GM19238 (cell line): ENCODE measurements around the gene GSK3A.

ENCODE experiments used
- DNase-seq: peaks from one replicate; pipeline ENCODE4 v3.0.0; 2011; ENCODE audit warnings: low spot score; ENCODE audit not compliant: insufficient read length

Gene GSK3A

DNA sequence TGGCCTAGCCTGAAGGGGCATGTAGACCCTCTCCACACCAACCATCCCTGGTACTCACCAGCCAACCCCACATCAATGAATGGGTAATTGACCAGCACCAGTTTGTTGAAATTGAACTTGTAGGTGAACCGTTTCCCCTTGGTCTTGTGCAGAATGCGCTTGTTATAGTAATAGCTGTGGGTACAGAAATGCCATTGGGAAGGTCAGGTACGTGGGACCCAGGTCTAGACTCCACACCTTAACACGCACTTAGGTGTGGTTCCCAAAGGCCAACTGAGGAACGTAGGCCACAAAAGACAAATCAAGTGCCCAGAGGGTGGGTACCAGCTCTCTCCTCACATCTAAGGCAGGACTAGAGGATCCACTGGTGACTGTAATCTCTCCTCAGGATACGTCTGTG lies 7.4 kb upstream of the GSK3A start:
- DNase-seq = no peak

DNA sequence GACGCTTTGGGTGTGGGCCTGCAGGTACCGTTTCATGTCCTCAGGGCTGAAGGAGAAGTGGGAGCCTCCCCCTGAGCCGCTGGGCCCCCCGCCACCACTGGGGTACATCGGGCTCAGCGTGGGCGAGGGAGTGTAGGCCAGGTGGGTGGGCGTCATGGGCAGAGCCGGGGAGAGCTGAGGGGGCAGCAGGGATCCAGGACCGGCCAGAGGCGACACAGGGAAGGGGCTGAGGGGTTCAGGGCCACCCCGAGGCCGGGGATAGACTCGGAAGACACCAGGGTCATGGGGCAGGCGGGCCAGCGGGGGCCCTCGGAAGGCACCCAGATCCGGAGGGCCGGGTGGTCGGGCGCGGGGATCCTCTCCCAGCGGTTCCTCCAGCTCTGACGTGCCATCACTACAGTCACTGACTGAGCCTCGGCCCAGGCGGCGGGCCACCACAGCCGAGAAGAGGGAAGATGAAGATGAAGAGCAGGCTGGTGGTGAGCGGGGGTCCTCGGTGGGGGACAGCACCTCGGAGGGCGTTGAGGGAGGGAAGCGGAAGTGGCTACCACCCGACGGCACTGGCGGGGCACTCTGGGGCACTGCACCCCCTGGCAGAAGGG lies 6.8 kb upstream of the GSK3A start:
- no peak for DNase-seq

DNA sequence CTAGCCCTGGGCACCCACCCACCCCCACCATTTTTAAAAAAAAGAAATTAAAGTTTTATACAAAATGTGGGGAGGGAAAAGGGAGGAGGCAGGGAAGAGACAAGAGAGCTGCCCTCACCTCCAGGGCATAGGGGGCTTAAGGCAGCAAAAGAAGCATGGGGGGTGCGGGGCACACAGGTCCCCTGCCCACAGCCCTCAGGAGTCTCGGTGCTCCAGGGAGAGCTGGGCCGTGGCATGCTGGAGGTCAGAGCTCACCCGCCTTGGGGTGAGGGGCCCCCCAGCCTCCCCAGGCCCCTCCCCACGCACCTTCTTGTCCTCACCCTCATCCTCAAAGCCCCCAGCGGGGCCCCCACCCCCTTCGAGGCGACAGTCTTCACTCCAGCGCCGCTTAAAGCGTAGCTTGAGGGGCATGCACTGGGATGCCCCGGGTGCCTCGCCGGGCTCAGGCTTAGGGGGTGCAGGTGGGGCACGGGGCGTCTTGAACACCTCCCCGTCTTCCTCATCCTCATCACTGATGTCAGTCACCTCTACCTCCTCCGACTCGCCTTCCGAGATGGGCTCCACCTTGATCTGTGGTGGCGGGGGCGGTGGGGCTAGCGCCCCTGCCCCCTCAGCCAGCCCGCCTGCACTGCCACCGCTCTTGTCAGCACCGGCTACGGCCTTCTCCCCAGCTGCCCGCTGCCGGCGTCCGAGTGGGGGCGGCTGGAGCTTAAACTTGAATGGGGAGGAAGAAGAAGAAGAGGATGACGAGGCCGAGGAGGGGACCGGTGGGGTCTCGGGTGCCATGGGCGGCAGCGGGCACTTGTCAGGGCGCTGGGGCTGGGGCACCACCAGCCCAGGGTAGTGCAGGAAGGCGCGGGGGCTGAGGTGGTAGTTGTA lies 6.1 kb upstream of the GSK3A start:
- no peak for DNase-seq

DNA sequence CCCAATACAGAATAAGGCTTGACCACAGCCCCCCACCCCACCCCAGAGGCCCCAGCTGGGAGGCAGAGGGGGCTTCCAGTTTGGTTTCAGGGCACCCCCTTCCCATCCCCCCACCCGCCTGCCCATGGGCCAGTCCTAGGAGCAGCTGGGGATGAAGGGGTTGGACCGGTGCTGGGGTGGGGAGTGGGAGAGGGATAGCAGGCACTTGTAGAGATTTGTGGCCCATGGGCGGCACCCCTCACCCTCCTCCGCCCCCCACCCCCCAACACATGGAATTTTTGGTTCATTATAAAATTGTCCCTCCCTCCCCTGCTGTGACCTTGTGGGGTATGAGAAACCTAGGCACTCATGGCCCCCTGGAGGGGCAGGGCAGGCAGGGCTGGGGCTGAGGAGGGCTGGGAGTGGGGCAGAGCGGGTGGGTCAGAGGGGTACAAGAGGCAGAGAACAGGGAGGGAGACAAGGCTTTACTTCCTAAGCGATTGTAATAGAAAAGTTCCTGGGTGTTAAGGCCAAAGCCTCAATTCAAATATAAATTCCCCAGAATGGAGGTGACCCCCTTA lies 5.3 kb upstream of the GSK3A start:
- DNase-seq = no peak

DNA sequence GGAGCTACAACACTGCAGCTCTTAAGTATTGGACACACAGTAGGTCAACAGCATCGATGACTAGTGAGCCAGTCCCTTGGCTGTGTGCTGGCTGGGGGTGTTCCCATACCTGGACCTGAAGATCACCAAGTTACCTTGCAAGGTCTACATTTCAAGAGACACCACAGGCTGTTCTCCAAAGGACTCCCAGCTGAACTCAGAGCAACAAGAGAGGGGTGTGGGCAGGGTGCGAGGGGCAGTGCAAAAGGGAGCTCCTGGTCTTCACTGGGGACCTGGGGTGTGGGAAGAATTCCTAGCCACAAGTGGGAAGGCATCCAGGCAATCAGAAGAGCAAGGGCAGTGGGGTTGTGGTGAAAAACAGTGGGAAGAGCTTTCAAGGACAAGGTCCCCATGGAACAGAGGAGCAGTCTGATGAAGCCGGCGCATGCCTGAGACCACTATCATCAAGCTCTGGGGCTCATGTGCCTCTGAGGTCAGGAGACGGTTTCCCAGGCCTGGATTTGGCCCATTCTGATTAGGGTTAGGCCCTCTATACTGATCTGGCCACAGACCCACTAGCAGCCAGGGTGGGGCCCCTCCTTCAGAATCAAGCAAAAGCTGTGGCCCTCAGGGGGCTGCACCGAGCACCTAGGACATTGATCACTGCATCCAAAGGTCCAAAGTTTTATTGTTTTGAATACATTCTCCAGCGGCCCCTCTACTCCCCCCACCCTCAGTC lies 4.7 kb upstream of the GSK3A start:
- DNase-seq = no peak

DNA sequence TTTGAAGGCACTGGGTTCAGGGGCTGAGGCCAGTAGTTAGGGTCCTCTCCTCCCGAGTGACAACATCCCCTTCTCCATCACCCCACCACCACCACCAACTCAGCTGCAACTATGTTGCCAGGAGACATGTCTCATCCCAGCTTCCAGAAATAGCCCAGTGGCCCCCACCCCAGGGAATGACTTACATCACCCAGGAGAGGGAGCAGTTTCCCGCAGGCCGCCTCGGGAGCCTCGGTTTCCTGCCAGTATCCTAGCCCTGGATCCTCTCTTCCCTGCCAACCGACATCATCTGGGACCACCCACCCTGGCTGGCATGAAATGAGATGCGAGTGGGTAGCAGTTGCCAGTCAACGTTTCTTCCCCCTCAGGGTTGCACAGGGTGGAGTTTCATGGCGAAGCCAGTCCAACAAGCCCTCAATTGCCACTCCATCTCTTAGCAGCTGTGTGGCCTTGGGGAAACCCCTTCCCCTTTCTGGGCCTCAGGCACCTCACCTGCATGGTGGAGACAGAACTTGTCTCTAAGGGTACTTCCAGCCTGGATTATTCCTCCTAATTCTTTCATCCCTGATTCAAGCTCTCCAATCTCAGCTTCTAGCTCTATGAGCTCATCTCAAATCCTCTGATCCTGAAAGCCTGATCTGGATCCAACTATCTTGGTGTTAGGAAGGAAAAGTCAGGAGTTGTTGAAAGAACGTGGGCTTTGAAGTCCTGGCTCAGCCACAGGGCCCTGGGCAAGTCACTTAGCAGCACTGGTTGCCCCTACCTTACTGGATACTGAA lies 3.9 kb upstream of the GSK3A start:
- DNase-seq = no peak

DNA sequence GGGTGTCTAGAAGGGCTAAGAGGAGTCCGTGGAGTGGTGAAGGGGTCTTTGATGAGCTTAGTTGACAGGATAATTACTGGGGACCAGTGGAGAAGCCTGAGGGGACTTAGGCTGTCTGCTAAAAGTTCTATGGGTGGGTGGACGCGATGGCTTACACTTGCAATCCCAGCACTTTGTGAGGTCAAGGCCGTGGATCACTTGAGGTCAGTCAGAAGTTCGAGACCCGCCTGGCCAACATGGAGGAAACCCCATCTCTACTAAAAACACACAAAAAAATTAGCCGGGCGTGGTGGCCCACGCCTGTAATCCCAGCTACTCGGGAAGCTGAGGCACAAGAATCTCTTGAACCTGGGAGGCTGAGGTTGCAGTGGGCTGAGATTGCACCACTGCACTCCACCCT lies 2.8 kb upstream of the GSK3A start:
- no peak for DNase-seq

DNA sequence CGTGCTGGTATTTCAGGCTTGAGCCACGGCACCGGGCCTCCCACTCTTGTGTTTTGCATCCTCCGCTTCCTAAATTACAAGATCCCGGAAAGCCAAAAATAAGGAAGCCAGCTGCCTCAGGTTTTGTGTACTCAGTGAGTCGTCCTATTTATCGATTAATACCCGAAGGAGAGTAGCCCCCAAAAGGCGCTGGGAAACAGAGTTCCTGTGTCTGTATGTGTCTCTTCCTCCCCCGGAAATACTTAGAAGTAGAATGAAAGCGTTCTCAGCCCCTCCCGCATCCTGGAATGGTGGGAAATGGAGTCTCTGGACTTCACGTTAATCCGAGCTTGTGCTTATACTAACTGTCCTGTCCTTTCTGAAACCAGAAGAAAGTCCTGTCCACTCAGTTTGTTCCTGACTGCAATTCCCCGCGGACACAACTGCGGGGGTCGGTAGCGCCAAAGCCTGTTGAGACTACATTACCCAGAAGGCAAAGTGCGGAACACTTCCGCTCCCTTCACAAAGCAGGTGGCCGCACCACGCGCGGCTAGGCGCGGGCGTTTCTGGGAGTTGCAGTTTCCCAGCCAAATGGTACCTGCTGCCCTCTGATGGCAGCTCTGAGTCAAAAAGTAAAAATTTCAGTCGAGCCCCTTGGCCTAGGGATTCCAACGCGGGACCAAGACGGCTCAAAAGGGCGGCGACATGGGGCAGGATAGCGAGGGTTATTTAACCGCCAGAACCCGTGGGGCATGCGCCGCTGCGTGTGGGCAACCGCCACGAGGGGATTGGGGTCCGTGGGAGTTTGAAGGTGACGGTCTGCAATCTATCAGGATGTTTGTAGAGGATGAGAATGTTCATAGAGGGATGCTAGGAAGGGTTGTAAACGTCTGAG lies 2.2 kb upstream of the GSK3A start:
- DNase-seq = peak; percentile 91

DNA sequence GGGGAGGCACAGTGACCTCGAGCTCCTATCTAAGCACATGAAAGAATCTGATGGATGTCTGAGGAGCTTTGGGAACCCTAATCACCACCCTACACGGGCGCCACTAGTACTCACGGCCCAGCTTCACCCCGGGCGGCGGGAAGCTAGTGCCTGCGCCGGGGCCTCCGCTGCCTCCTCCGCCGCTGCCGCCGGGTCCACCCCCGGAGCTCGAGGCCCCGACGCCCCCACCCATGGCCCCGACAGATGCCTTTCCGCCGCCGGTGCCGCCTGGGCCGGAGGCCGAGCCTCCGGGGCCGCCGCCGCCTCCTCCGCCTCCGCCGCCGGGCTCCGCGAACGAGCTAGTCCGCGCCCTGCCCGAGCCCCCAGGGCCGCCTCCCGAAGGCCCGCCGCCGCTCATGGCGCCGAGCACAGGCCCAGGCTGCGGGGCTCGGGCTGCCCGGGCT lies 312 bp downstream of the GSK3A start:
- DNase-seq = no peak

DNA sequence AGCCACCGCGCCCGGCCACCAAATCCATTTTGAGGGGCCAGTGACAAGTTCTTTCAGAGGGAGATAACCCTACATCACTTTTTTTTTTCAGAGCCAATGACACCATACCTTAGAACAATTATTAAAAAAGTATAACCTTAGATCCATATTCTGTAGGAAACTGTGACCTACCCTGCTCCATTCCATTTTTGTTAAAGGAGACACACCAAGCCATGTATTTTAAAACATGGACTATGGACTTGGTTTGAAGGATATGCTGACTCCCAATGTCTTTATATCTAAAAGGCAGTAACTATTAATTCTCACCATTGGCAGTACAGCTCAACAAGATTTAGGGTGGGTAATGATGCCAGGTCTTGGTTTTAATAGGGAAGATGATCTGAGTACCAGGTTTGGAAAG lies 1.1 kb downstream of the GSK3A start:
- no peak for DNase-seq

DNA sequence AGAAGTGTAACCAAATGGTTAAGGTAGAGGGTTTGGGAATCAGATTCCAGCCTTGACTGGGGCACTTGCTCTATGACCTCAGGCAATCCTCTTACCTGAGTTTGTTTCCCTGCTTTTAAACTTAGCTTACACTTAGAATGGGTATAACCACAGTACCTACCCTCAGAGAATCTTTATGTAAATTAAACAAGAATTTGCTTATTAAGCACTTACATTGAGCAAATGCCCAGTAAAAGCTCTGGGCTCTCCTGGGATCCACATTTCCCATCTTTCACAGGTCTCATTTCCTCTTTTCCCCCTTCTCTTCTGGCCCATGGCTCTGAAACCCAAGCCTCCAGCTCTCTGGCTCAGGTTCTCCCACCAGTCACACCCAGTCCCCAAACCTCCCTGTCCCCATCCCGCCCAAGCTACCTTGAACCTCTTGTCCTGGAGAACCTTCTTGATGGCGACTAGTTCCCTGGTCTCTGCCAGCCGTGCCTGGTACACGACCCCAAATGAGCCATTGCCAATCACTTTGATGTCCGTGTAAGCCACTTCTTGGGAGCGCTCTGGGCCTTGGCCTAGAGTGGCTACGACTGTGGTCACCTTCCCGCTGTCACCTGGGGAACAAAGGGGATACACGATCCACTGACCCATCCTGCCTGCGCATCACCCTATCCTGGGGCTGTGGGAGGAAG lies 2.7 kb downstream of the GSK3A start:
- DNase-seq = no peak

DNA sequence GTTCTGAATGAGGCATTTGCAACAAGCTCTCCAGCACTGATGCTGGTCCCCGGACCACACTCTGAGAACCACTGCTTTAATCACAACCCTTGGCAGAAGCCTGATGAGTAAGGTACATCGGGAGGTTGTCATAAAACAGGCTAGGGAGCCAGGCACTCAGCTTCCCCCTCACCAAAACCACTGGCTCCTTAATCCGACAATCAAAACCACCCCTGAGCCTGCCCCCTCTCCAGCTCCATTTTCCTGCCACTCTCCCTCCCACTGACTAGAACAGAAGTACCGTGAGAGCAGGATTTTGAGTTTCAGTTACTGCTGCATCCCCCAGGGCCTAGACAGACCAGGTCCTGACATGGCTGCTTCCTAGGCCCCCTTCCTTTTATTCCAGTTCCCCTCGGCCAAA lies 7.2 kb downstream of the GSK3A start:
- DNase-seq = no peak

DNA sequence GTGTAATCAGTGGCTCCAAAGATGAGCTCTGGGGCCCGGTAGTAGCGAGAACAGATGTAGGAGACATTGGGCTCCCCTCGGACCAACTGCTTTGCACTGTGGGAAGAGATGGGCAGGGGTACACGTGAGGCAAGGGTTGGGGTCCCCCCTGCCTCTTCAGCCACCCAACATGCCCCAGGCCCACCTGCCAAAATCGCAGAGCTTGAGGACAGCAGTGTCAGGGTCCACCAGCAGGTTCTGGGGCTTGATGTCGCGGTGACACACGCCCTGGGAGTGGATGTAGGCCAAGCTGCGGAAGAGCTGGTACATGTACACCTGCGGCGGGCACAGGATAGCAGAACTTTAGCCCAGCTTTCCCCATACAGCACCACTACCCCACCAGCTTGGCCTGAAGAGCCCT lies 8.0 kb downstream of the GSK3A start:
- DNase-seq = no peak

DNA sequence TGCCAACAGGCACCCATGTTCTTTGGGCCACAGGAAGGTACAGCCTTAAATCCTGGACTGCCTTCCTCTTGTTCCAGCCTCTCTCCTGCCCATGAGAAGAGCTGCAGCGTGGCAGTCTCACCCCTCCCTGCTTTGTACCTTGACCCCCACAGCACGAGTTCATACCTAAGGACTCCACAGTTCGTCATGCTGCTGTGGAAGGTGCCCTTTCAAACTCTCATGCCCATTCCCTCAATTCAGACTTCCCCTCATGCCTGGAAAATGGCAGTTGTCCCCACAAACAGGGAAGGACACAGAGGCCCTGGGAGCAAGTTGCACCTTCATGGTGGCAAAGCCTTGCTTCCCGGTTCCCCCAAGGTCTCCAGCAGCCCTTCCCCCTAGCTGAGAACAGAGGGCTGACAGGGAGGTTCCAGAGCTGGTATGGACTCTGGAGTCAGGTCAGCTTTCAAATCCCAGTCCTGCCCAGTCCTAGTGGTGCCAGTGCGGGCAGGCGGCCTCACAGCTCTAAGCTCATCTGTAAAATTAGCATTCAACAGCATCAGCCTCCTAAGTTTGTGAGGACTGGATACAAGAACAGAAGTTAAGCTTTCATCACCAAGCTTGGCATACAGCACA lies 8.6 kb downstream of the GSK3A start:
- no peak for DNase-seq

DNA sequence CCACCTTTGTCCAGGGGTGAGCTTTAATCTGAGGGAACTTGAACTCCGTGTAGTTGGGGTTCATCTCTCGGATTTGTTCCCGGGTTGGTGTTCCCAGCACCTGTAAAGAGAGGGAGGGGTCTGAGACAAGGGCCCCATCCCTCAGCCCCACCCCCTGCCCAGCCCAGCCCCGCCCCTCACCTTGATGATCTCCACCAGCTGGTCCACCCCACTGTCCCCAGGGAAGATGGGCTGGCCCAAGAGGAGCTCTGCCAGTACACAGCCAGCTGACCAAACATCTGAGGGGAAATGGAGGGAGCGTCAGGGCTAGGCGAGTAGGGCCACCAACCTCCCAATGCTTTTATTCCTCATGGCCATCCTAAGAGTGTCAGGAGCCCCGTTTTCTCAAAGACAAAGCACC lies 9.3 kb downstream of the GSK3A start:
- no peak for DNase-seq

DNA sequence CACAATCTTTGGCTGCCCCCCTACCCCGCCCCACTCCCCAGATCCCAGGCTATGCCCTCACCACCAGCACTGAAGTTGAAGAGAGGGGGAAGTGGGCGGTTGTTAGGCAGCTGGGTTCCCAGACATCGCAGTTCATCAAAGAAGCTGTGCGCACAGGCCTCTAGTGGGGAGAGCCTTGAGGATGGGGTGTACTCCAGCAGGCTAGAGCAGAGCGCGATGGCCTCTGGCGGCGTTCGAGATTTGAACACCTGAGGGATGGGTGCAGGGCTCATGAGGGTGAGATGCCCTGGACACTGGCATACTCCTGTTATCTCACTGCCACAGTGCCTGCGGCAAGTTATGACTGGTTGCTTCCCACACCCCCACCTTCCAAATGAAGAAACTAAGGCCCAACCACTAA lies 10.0 kb downstream of the GSK3A start:
- no peak for DNase-seq

DNA sequence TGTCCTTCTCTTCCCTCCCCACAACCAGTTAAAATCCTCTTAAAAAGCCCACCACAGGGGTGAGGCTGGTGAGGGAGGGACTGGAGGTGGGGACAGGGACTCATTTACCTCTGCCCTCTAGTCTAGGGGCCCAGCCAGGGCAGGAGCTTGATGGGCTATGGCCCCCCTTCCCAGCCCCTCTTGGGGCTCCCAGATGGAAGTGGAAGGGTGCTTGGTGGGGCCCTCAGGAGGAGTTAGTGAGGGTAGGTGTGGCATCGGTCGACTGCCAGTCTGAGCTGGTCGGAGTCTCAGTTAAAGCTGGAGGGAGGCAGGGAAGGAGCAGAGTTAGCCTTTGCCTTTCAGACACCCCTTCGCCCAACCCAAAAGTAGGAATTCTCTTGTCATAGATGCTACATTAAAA lies 11.8 kb downstream of the GSK3A start:
- DNase-seq = no peak

DNA sequence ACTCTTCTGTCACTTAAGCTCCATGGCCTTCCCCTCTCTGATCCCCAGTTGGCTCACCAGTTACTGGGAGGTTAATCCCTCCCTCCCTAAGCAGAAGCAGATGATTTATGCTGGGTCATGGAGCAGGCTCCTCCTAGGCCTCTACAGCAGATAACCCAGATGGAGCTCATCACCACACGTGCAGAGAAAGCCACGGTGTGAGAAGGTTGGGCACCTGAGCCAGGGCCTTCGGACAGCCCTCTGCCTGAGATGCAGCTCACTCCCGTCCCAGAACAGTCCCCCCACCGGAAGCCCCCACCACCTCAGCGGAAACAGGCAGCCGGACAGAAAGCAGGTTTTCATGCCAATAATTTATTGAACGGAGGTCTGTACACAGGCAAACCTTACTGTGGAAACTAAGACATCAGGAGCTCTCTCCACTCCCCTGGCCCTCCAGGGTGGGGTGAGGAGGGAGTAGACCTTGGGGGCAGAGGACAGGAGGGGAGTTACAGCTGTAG lies 12.5 kb downstream of the GSK3A start:
- DNase-seq = no peak

DNA sequence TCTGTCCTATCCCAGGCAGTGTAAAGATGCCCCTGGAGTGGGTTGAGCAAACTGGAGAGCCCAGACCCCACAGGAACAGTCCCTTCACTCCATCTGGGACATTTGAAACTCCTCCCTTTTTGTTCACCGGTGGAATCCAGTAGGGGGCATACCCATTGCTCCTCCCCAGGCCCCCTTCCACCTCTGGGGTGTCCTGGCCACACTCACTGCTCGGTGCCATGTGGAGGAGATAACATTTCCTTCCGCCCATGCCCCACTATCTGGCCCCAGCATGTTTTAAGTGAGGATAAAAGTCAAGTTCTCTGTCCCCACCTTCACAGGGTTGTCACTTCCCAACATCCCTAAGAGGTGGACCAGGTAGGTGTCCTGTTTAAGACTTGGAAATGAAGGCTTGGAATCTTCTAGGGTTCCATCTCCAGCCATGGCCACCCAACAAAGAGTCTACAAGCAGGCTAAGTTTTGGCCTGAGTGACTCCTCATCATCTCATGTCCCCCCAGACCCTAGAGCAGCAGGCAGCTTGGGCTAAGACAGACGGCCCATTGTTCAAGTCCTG lies 13.0 kb downstream of the GSK3A start:
- DNase-seq = no peak
